HFFc6 (cell line): ENCODE results near the gene A1BG. TPM values are rescaled to one million over a fixed set of nuclear protein-coding genes. Genes with fewer than 3 reads are reported as not detected.

Experiments
- DNase-seq: peaks from one replicate; pipeline ENCODE4 v3.0.0-alpha.2; 2018
- H3K27ac Mint-ChIP-seq: 2 replicates; pipeline ENCODE4 v1.8.0; 2020; ENCODE audit warnings: mild to moderate bottlenecking, mixed read lengths
- H3K27me3 Mint-ChIP-seq: 2 replicates; pipeline ENCODE4 v1.8.0; 2021; ENCODE audit warnings: mild to moderate bottlenecking, moderate library complexity, mixed read lengths; ENCODE audit not compliant: insufficient read depth
- H3K36me3 Mint-ChIP-seq: 2 replicates; pipeline ENCODE4 v1.8.0; 2021; ENCODE audit warnings: low read depth, mixed read lengths
- H3K4me1 Mint-ChIP-seq: 2 replicates; pipeline ENCODE4 v1.8.0; 2020; ENCODE audit warnings: low read depth, mixed read lengths
- H3K4me3 Mint-ChIP-seq: 2 replicates; pipeline ENCODE4 v1.8.0; 2020; ENCODE audit warnings: mild to moderate bottlenecking, moderate library complexity, mixed read lengths
- H3K9me3 Mint-ChIP-seq: 2 replicates; pipeline ENCODE4 v1.8.0; 2020; ENCODE audit warnings: mild to moderate bottlenecking, mixed read lengths
- CTCF ChIP-seq: fragments of 200-600 bp; sonication (generic); IDR thresholded peaks from 2 replicates; pipeline ENCODE4 v1.5.0; 2021; ENCODE audit warnings: antibody characterized with exemption, mild to moderate bottlenecking
- total RNA-seq, 6 experiments: library from RNA; stranded (reverse); fragmentation: NEBNext Ultra II Directional; extraction: Animal tissue kit (Norgen Biotek cat#: 25700); gene quantifications; 2 replicates in 1 of 6; 3 replicates in 5 of 6; pipeline ENCODE4 v1.2.3, GENCODE V29; 2021

The A1BG gene
- total RNA-seq, 6 experiments from 2014 or later, result 21.2 to 36.9 (median 25.4) TPM

DNA sequence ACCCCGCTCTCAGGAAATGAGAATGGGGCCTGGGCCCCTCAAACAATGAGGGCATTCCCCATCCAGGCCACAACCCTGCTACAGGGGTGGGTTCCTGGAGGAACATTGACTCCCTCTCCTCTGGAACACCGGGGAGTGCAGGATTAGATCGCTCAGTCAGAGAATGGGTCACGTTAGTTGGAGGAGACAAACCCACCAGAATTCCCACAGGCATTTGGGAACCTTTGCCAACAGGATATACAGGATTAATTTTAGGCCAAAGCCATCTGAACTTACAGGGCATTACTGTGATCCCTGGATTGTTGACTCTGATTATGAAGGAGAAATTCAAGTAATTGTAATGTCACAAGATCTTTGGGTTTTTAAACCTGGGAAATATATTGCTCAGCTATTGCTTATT, 45.6 kb downstream of the A1BG start:
- H3K36me3 Mint-ChIP-seq, result peaks cover 71% of the 10 kb centered on the region
- H3K27me3 Mint-ChIP-seq, result peaks cover 3% of the 10 kb centered on the region
- H3K9me3 Mint-ChIP-seq, result peaks cover 15% of the 10 kb centered on the region
- no peak overlapping the region for H3K27ac Mint-ChIP-seq
- no peak overlapping the region for H3K4me3 Mint-ChIP-seq
- TF ChIP-seq CTCF, result no peak
- H3K4me1 Mint-ChIP-seq, result peaks cover 24% of the 10 kb centered on the region
- DNase-seq, result no peak

- no peak for DNase-seq
- H3K4me1 Mint-ChIP-seq, result peaks cover 24% of the 10 kb centered on the region
- peaks cover 71% of the 10 kb centered on the region for H3K36me3 Mint-ChIP-seq
- H3K9me3 Mint-ChIP-seq, result peaks cover 15% of the 10 kb centered on the region
- H3K27ac Mint-ChIP-seq, result peak overlapping the region; percentile 96
- peaks cover 3% of the 10 kb centered on the region for H3K27me3 Mint-ChIP-seq
- peak overlapping the region; percentile 97 for H3K4me3 Mint-ChIP-seq
- no peak for TF ChIP-seq CTCF
Observed at GRCh38 chr19:58305932-58306323, 47.4 kb downstream of the A1BG start.

GRCh38 chr19:58305065-58305931, 48.0 kb downstream of the A1BG start, which contains the start of gene ERVK3-1:
Gene ERVK3-1, plus strand, starts transcription at chr19:58305377. Its CDS starts 6,792 bp downstream, at chr19:58312169.
- Mint-ChIP-seq H3K27ac (peak within 1 kb of the TSS; percentile 96), H3K9me3 (peaks cover 15% of the 10 kb centered on the region), H3K4me1 (peaks cover 24% of the 10 kb centered on the region), H3K4me3 (peak within 1 kb of the TSS; percentile 97), H3K36me3 (peaks cover 74% of the 10 kb centered on the region), H3K27me3 (peaks cover 3% of the 10 kb centered on the region)
- DNase-seq, result peak; percentile 97
- TF ChIP-seq CTCF, result peak; percentile 44

- peaks cover 3% of the 10 kb centered on the region for H3K27me3 Mint-ChIP-seq
- peak overlapping the region; percentile 96 for H3K27ac Mint-ChIP-seq
- peaks cover 24% of the 10 kb centered on the region for H3K4me1 Mint-ChIP-seq
- peak overlapping the region; percentile 97 for H3K4me3 Mint-ChIP-seq
- H3K36me3 Mint-ChIP-seq, result peaks cover 74% of the 10 kb centered on the region
- DNase-seq, result no peak
- no peak for TF ChIP-seq CTCF
- peaks cover 20% of the 10 kb centered on the region for H3K9me3 Mint-ChIP-seq
Observed at GRCh38 chr19:58304748-58305064, 48.6 kb downstream of the A1BG start.

GRCh38 chr19:58304255-58304654, 49.0 kb downstream of the A1BG start:
- Mint-ChIP-seq H3K27ac (peak overlapping the region; percentile 96; the same call in 1 of the 2 replicates), H3K9me3 (peaks cover 17% of the 10 kb centered on the region), H3K4me1 (peaks cover 24% of the 10 kb centered on the region), H3K36me3 (peaks cover 72% of the 10 kb centered on the region), H3K27me3 (peaks cover 3% of the 10 kb centered on the region), H3K4me3 (peak overlapping the region; percentile 97)
- no peak for DNase-seq
- no peak for TF ChIP-seq CTCF
